ENCODE measurements around the gene MRPL23.

The MRPL23 gene

GRCh38 chr11:1924181-1924580, 23.0 kb upstream of the MRPL23 start:
- Histone ChIP-seq H3K9ac (ENCODE audit: low read depth, low read length) (no peak overlapping the region), H3K4me3 (ENCODE audit: low read length) (no peak overlapping the region), H3K27me3 (ENCODE audit: insufficient read depth, low read length) (no peaks in the 10 kb centered on the region), H3K27ac (ENCODE audit: low read length) (no peak overlapping the region), H3K36me3 (ENCODE audit: insufficient read depth, low read depth, low read length) (no peaks in the 10 kb centered on the region), H3K9me3 (ENCODE audit: insufficient read depth, low read depth, low read length) (no peaks in the 10 kb centered on the region), H3K4me1 (ENCODE audit: insufficient read depth, low read length) (no peaks in the 10 kb centered on the region)

GRCh38 chr11:1924646-1925372, 22.3 kb upstream of the MRPL23 start:
- Histone ChIP-seq H3K4me3 (ENCODE audit: low read length) (no peak overlapping the region), H3K27me3 (ENCODE audit: insufficient read depth, low read length) (no peaks in the 10 kb centered on the region)

GRCh38 chr11:1925373-1926155, 21.6 kb upstream of the MRPL23 start:
- Histone ChIP-seq H3K27ac (ENCODE audit: low read length) (no peak overlapping the region), H3K9me3 (ENCODE audit: insufficient read depth, low read depth, low read length) (no peaks in the 10 kb centered on the region), H3K4me1 (ENCODE audit: insufficient read depth, low read length) (no peaks in the 10 kb centered on the region), H3K4me3 (ENCODE audit: low read length) (no peak overlapping the region), H3K36me3 (ENCODE audit: insufficient read depth, low read depth, low read length) (no peaks in the 10 kb centered on the region), H3K9ac (ENCODE audit: low read depth, low read length) (no peak overlapping the region), H3K27me3 (ENCODE audit: insufficient read depth, low read length) (no peaks in the 10 kb centered on the region)

More at GRCh38 chr11:1924646-1925372, 22.3 kb upstream of the MRPL23 start:
- Histone ChIP-seq H3K36me3 (ENCODE audit: insufficient read depth, low read depth, low read length) (no peaks in the 10 kb centered on the region), H3K9ac (ENCODE audit: low read depth, low read length) (no peak overlapping the region), H3K4me1 (ENCODE audit: insufficient read depth, low read length) (no peaks in the 10 kb centered on the region), H3K27ac (ENCODE audit: low read length) (no peak overlapping the region), H3K9me3 (ENCODE audit: insufficient read depth, low read depth, low read length) (no peaks in the 10 kb centered on the region)

- no peaks in the 10 kb centered on the region for H3K4me1 ChIP-seq (ENCODE audit: insufficient read depth, low read length)
- no peak overlapping the region for H3K27ac ChIP-seq (ENCODE audit: low read length)
These were observed 20.7 kb upstream of the MRPL23 start for GRCh38 chr11:1926156-1927025.

GRCh38 chr11:1927026-1927847, 19.9 kb upstream of the MRPL23 start:
- no peak overlapping the region for H3K27ac ChIP-seq (ENCODE audit: low read length)
- no peaks in the 10 kb centered on the region for H3K4me1 ChIP-seq (ENCODE audit: insufficient read depth, low read length)
- H3K27me3 ChIP-seq (ENCODE audit: insufficient read depth, low read length): no peaks in the 10 kb centered on the region
- H3K9me3 ChIP-seq (ENCODE audit: insufficient read depth, low read depth, low read length): no peaks in the 10 kb centered on the region
- H3K9ac ChIP-seq (ENCODE audit: low read depth, low read length): no peak overlapping the region
- H3K4me3 ChIP-seq (ENCODE audit: low read length): no peak overlapping the region
- H3K36me3 ChIP-seq (ENCODE audit: insufficient read depth, low read depth, low read length): no peaks in the 10 kb centered on the region

More at GRCh38 chr11:1926156-1927025, 20.7 kb upstream of the MRPL23 start:
- H3K36me3 ChIP-seq (ENCODE audit: insufficient read depth, low read depth, low read length): no peaks in the 10 kb centered on the region
- H3K9me3 ChIP-seq (ENCODE audit: insufficient read depth, low read depth, low read length): no peaks in the 10 kb centered on the region
- no peak overlapping the region for H3K9ac ChIP-seq (ENCODE audit: low read depth, low read length)
- no peaks in the 10 kb centered on the region for H3K27me3 ChIP-seq (ENCODE audit: insufficient read depth, low read length)
- H3K4me3 ChIP-seq (ENCODE audit: low read length): no peak overlapping the region

GRCh38 chr11:1927848-1928469, 19.2 kb upstream of the MRPL23 start:
- Histone ChIP-seq H3K27ac (ENCODE audit: low read length) (no peak overlapping the region), H3K27me3 (ENCODE audit: insufficient read depth, low read length) (no peaks in the 10 kb centered on the region), H3K9me3 (ENCODE audit: insufficient read depth, low read depth, low read length) (no peaks in the 10 kb centered on the region), H3K4me3 (ENCODE audit: low read length) (no peak overlapping the region), H3K4me1 (ENCODE audit: insufficient read depth, low read length) (no peaks in the 10 kb centered on the region), H3K9ac (ENCODE audit: low read depth, low read length) (no peak overlapping the region), H3K36me3 (ENCODE audit: insufficient read depth, low read depth, low read length) (no peaks in the 10 kb centered on the region)

- no peaks in the 10 kb centered on the region for H3K27me3 ChIP-seq (ENCODE audit: insufficient read depth, low read length)
- no peaks in the 10 kb centered on the region for H3K36me3 ChIP-seq (ENCODE audit: insufficient read depth, low read depth, low read length)
- H3K9me3 ChIP-seq (ENCODE audit: insufficient read depth, low read depth, low read length): no peaks in the 10 kb centered on the region
- H3K4me3 ChIP-seq (ENCODE audit: low read length): no peak overlapping the region
- H3K4me1 ChIP-seq (ENCODE audit: insufficient read depth, low read length): no peaks in the 10 kb centered on the region
- no peak overlapping the region for H3K9ac ChIP-seq (ENCODE audit: low read depth, low read length)
- H3K27ac ChIP-seq (ENCODE audit: low read length): no peak overlapping the region
These were observed 18.7 kb upstream of the MRPL23 start for GRCh38 chr11:1928470-1928890.

- Histone ChIP-seq H3K27ac (ENCODE audit: low read length) (no peak overlapping the region), H3K27me3 (ENCODE audit: insufficient read depth, low read length) (no peaks in the 10 kb centered on the region), H3K9ac (ENCODE audit: low read depth, low read length) (no peak overlapping the region), H3K36me3 (ENCODE audit: insufficient read depth, low read depth, low read length) (no peaks in the 10 kb centered on the region), H3K4me3 (ENCODE audit: low read length) (no peak overlapping the region), H3K4me1 (ENCODE audit: insufficient read depth, low read length) (no peaks in the 10 kb centered on the region), H3K9me3 (ENCODE audit: insufficient read depth, low read depth, low read length) (no peaks in the 10 kb centered on the region)
These were observed 18.1 kb upstream of the MRPL23 start for GRCh38 chr11:1928891-1929541.

GRCh38 chr11:1929621-1930461, 17.3 kb upstream of the MRPL23 start:
- no peaks in the 10 kb centered on the region for H3K4me1 ChIP-seq (ENCODE audit: insufficient read depth, low read length)
- H3K9me3 ChIP-seq (ENCODE audit: insufficient read depth, low read depth, low read length): no peaks in the 10 kb centered on the region
- H3K27me3 ChIP-seq (ENCODE audit: insufficient read depth, low read length): no peaks in the 10 kb centered on the region
- no peak overlapping the region for H3K9ac ChIP-seq (ENCODE audit: low read depth, low read length)
- H3K36me3 ChIP-seq (ENCODE audit: insufficient read depth, low read depth, low read length): no peaks in the 10 kb centered on the region
- no peak overlapping the region for H3K4me3 ChIP-seq (ENCODE audit: low read length)
- no peak overlapping the region for H3K27ac ChIP-seq (ENCODE audit: low read length)

- Histone ChIP-seq H3K9me3 (ENCODE audit: insufficient read depth, low read depth, low read length) (no peaks in the 10 kb centered on the region), H3K27me3 (ENCODE audit: insufficient read depth, low read length) (no peaks in the 10 kb centered on the region), H3K36me3 (ENCODE audit: insufficient read depth, low read depth, low read length) (no peaks in the 10 kb centered on the region), H3K27ac (ENCODE audit: low read length) (no peak overlapping the region), H3K4me1 (ENCODE audit: insufficient read depth, low read length) (no peaks in the 10 kb centered on the region), H3K9ac (ENCODE audit: low read depth, low read length) (no peak overlapping the region), H3K4me3 (ENCODE audit: low read length) (no peak overlapping the region)
These were observed 16.7 kb upstream of the MRPL23 start for GRCh38 chr11:1930462-1930830.

Data from iPS-20b (cell line).